ENCODE results near the gene DZANK1. TPM values are rescaled to one million over a fixed set of nuclear protein-coding genes. Genes with fewer than 3 reads are reported as not detected.

Gene DZANK1
- total and polyA plus RNA-seq, 9 of the 15 experiments (the other 6 are each of a cell fraction or from before 2014, with no cell fraction given) = 0.04 to 0.18 (median 0.11) TPM; not detected in 2

DNA sequence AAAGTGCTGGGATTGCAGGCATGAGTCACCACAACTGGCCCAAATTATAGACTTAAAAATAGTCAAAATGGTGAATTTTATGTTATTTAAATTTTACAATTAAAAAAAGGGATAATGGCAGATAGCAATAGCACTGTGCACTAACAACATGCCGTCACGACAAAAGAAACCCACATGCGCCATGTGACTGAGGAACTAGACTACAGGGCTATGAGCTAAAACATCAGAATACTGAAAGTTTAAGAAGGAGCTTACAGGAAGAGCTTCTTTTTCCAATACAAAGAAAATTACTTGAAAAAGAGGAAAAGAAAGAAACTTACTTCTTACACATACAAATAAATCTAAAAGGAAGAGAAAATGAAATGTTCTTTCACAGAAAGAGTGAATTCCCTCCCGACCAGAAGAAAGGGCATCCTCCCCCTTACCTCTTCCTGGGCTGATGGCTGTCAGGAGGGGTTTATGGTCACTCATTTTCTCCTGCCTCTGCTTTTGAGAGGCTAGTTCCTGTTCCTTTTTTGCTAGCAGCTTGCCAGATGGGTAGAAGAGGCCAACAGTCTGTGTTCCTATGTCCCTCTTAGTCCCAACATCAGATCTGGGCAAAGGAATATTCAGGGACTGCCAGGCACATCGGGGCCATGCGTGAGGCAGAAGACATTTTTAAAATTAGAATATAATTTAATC lies 54.5 kb downstream of the DZANK1 start:
- H2AFZ ChIP-seq (ENCODE audit: low read depth, low read length) = no peak overlapping the region
- DNase-seq (ENCODE audit: extremely low read depth in 1 of 4, low spot score in 3 of 4) (no peak), ATAC-seq (no peak), FAIRE-seq (no peak)
- no peak overlapping the region for H3K4me2 ChIP-seq (ENCODE audit: insufficient read depth, low read length)
- no peaks in the 10 kb centered on the region for H3K4me1 ChIP-seq (replicated peaks in 1 of 2; ENCODE audit: control insufficient read depth in 2 of 2, insufficient read depth in 2 of 2, low read length in 2 of 2)
- TF ChIP-seq ZNF165 (CRISPR knock-in tag; IDR thresholded peaks at IDR 0.05; ENCODE audit: borderline replicate concordance) (no peak), CREB3L1 (IDR thresholded peaks at IDR 0.05; ENCODE audit: borderline replicate concordance, low read depth) (no peak), MLX (CRISPR knock-in tag; conservative IDR thresholded peaks at IDR 0.05) (no peak), ARID3B (CRISPR knock-in tag; IDR thresholded peaks at IDR 0.05; ENCODE audit: borderline replicate concordance) (no peak), U2AF2 (optimal IDR thresholded peaks at IDR 0.05; ENCODE audit: low read depth, low read length) (no peak), POLR2G (IDR thresholded peaks at IDR 0.05; ENCODE audit: low read depth, low read length) (no peak), CCNT2 (IDR thresholded peaks at IDR 0.05; ENCODE audit: borderline replicate concordance, extremely low read depth, insufficient read length, low read depth, low read length) (no peak), STAT5A (IDR thresholded peaks at IDR 0.05; ENCODE audit: borderline replicate concordance, low read length) (no peak)
- ChIA-PET POLR2A (interaction anchor here (0.5 kb wide), 1 partner anchor 554 kb away, joined by 3 read pairs; no protein-coding TSS in a partner anchor), CTCF (ENCODE audit: low intra/inter-chr PET ratio) (no interaction called here)
- H3K9me1 ChIP-seq (ENCODE audit: control insufficient read depth, insufficient read depth, low read length) = no peaks in the 10 kb centered on the region
- no peaks in the 10 kb centered on the region for H3K36me3 ChIP-seq (ENCODE audit: control insufficient read depth, insufficient read depth, low read length)
- no peaks in the 10 kb centered on the region for H3K9me3 ChIP-seq (replicated peaks; ENCODE audit: control insufficient read depth, insufficient read depth, low read depth, low read length)
- no peaks in the 10 kb centered on the region for H4K20me1 ChIP-seq (replicated peaks; ENCODE audit: control insufficient read depth, insufficient read depth, low read length)
- H3K9ac ChIP-seq (ENCODE audit: insufficient read depth in 1 of 2, low read depth in 2 of 2, low read length in 2 of 2) = no peak overlapping the region
- WGBS (ENCODE audit: insufficient coverage, low coverage, missing lambda C conversion rate) = 28% methylated on average over 6 of the region's 6 CpGs
- H3K27ac ChIP-seq (ENCODE audit: extremely low read depth, low read depth, low read length) = no peak overlapping the region
- no peak overlapping the region for H3K4me3 ChIP-seq
- peaks cover 0 to 7% of the 10 kb centered on the region in 2 experiments; a peak in 2 of 5 replicates for H3K27me3 ChIP-seq (ENCODE audit: control insufficient read depth in 2 of 2, insufficient read depth in 2 of 2, low read length in 2 of 2)
- BruUV-seq (replicated peaks) = no TSS peak
- in situ Hi-C loops (cut with MboI) = no loop called here
- no peaks in the 10 kb centered on the region for H3K79me2 ChIP-seq (ENCODE audit: control insufficient read depth, insufficient read depth, low read length)
- intact Hi-C loops (cut with micrococcal nuclease) = loop anchor here (10.0 kb wide), 1 partner anchor 1172 kb away; no protein-coding TSS in a partner anchor
